IMR-90 (cell line): ENCODE measurements around the gene PLEKHG5. TPM values are rescaled to one million over a fixed set of nuclear protein-coding genes. Genes with fewer than 3 reads are reported as not detected.

Experiments
- ATAC-seq: fragments of 200-7000 bp; cut with Tn5 transposase; 2 replicates; pipeline ENCODE4 v1.9.1; 2020; ENCODE audit warnings: low read depth, mild to moderate bottlenecking, moderate library complexity
- BruUV-seq: library from RNA; stranded (reverse); fragments of 400-500 nt; replicated peaks from 2 replicates; lab custom pipeline; 2021; lab: Mats Ljungman, UMichigan
- CTCF ChIA-PET: fragments of 300-600 bp; formaldehyde crosslinking; extraction: SDS; loops from one replicate; lab custom pipeline; 2021; ENCODE audit warnings: antibody characterized with exemption; lab: Yijun Ruan, JAX
- POLR2A ChIA-PET: fragments of 300-600 bp; sonication (Branson Sonifier 250); formaldehyde crosslinking; loops from one replicate; lab custom pipeline; 2022; ENCODE audit warnings: antibody characterized with exemption; ENCODE audit not compliant: unreplicated experiment; lab: Charles Lee
- DNase-seq: peaks from one replicate; pipeline ENCODE4 v3.0.0; 2013
- H2AFZ ChIP-seq: replicated peaks from 2 replicates; pipeline ENCODE3; 2013; ENCODE audit warnings: low read length, mild to moderate bottlenecking; ENCODE audit not compliant: poor library complexity
- H2AK5ac ChIP-seq: 2 replicates; pipeline ENCODE4 v1.6.1; 2013; ENCODE audit warnings: low read depth, low read length, inconsistent platforms
- H2AK9ac ChIP-seq: replicated peaks from 2 replicates; pipeline ENCODE3; 2013; ENCODE audit warnings: mild to moderate bottlenecking, low read depth, low read length, moderate library complexity; ENCODE audit not compliant: poor library complexity
- H2BK120ac ChIP-seq: 2 replicates; pipeline ENCODE4 v1.6.1; 2013; ENCODE audit warnings: low read depth, low read length, inconsistent platforms
- H2BK15ac ChIP-seq: 3 replicates; pipeline ENCODE4 v1.6.1; 2013; ENCODE audit warnings: low read depth, low read length, inconsistent platforms
- H2BK20ac ChIP-seq: 2 replicates; pipeline ENCODE4 v1.6.1; 2013; ENCODE audit warnings: low read depth, mild to moderate bottlenecking, inconsistent platforms, low read length, moderate library complexity
- H2BK5ac ChIP-seq: 2 replicates; pipeline ENCODE4 v1.6.1; 2013; ENCODE audit warnings: mild to moderate bottlenecking, low read depth, low read length, inconsistent platforms; ENCODE audit not compliant: poor library complexity, severe bottlenecking
- H3K14ac ChIP-seq: replicated peaks from 2 replicates; pipeline ENCODE4 v1.6.1; 2013; ENCODE audit warnings: low read depth, low read length, inconsistent platforms
- H3K18ac ChIP-seq: 2 replicates; pipeline ENCODE4 v1.6.1; 2013; ENCODE audit warnings: low read depth, low read length, control low read depth
- H3K23ac ChIP-seq: 2 replicates; pipeline ENCODE4 v1.6.1; 2013; ENCODE audit warnings: low read depth, low read length, inconsistent platforms
- H3K27ac ChIP-seq: 2 replicates; pipeline ENCODE4 v1.5.1; 2013; ENCODE audit warnings: mild to moderate bottlenecking, control low read depth, low read length; ENCODE audit not compliant: insufficient read depth
- H3K27me3 ChIP-seq: 2 replicates; pipeline ENCODE4 v1.6.1; 2013; ENCODE audit warnings: low read length; ENCODE audit not compliant: control insufficient read depth, insufficient read depth
- H3K36me3 ChIP-seq: 2 replicates; pipeline ENCODE4 v1.6.1; 2013; ENCODE audit warnings: low read length, mixed read lengths; ENCODE audit not compliant: control insufficient read depth, insufficient read depth
- H3K4ac ChIP-seq: 2 replicates; pipeline ENCODE4 v1.6.1; 2013; ENCODE audit warnings: low read depth, low read length, inconsistent platforms
- H3K4me1 ChIP-seq: 2 replicates; pipeline ENCODE4 v1.6.1; 2013; ENCODE audit warnings: low read length, mixed read lengths; ENCODE audit not compliant: control insufficient read depth, insufficient read depth
- H3K4me2 ChIP-seq: 2 replicates; pipeline ENCODE4 v1.6.1; 2013; ENCODE audit warnings: low read depth, mild to moderate bottlenecking, control low read depth, low read length, moderate library complexity
- H3K4me3 ChIP-seq: 2 replicates; pipeline ENCODE4 v1.5.1; 2013; ENCODE audit warnings: low read depth, mild to moderate bottlenecking, control low read depth, low read length, moderate library complexity; ENCODE audit not compliant: insufficient read depth
- H3K56ac ChIP-seq: 2 replicates; pipeline ENCODE4 v1.6.1; 2013; ENCODE audit warnings: low read length, inconsistent platforms; ENCODE audit not compliant: insufficient read depth; ENCODE audit errors: extremely low read depth
- H3K79me1 ChIP-seq, 2 experiments: 2 replicates each; pipeline ENCODE4 v1.6.1; 2013; ENCODE audit warnings: low read length in 2 of 2, inconsistent platforms in 1 of 2, low read depth in 1 of 2
- H3K9ac ChIP-seq: 2 replicates; pipeline ENCODE4 v1.6.1; 2013; ENCODE audit warnings: low read depth, low read length, control low read depth
- H3K9me1 ChIP-seq: 2 replicates; pipeline ENCODE4 v1.6.1; 2013; ENCODE audit warnings: low read length, inconsistent platforms; ENCODE audit not compliant: insufficient read depth
- H3K9me3 ChIP-seq: 2 replicates; pipeline ENCODE4 v1.6.1; 2013; ENCODE audit warnings: low read length; ENCODE audit not compliant: control insufficient read depth, insufficient read depth
- H4K20me1 ChIP-seq: 2 replicates; pipeline ENCODE4 v1.6.1; 2013; ENCODE audit warnings: low read length, inconsistent platforms; ENCODE audit not compliant: insufficient read depth
- H4K5ac ChIP-seq: 2 replicates; pipeline ENCODE4 v1.6.1; 2013; ENCODE audit warnings: mild to moderate bottlenecking, low read depth, low read length, control low read depth
- H4K8ac ChIP-seq, 2 experiments: 2 replicates each; pipeline ENCODE4 v1.6.1; 2013; ENCODE audit warnings: low read depth in 2 of 2, low read length in 2 of 2, control low read depth in 1 of 2, inconsistent platforms in 1 of 2
- H4K91ac ChIP-seq: 2 replicates; pipeline ENCODE4 v1.6.1; 2013; ENCODE audit warnings: low read depth, low read length, inconsistent platforms; ENCODE audit not compliant: insufficient read depth
- BHLHE40 ChIP-seq: fragments of 150-350 bp; IDR thresholded peaks from 2 replicates; pipeline ENCODE4 v1.6.1; 2016; ENCODE audit warnings: mild to moderate bottlenecking, low read depth, low read length
- CEBPB ChIP-seq: IDR thresholded peaks from 2 replicates; pipeline ENCODE4 v1.6.1; 2012; ENCODE audit warnings: low read depth, low read length, improper control_type of control experiment
- CHD1 ChIP-seq: IDR thresholded peaks from 2 replicates; pipeline ENCODE4 v1.6.1; 2012; ENCODE audit warnings: low read depth, low read length, improper control_type of control experiment
- FOS ChIP-seq: fragments of 150-350 bp; IDR thresholded peaks from 2 replicates; pipeline ENCODE4 v1.6.1; 2016; ENCODE audit warnings: low read depth, low read length
- MAZ ChIP-seq: IDR thresholded peaks from 2 replicates; pipeline ENCODE4 v1.6.1; 2012; ENCODE audit warnings: low read depth, mild to moderate bottlenecking, low read length, improper control_type of control experiment, moderate library complexity, borderline replicate concordance
- MXI1 ChIP-seq: IDR thresholded peaks from 2 replicates; pipeline ENCODE4 v1.6.1; 2012; ENCODE audit warnings: low read depth, mild to moderate bottlenecking, low read length, moderate library complexity, borderline replicate concordance
- NFE2L2 ChIP-seq: fragments of 150-350 bp; IDR thresholded peaks from 2 replicates; pipeline ENCODE4 v1.6.1; 2016; ENCODE audit warnings: low read depth, mild to moderate bottlenecking, low read length
- RCOR1 ChIP-seq: IDR thresholded peaks from 2 replicates; pipeline ENCODE4 v1.6.1; 2012; ENCODE audit warnings: mild to moderate bottlenecking, low read length, improper control_type of control experiment; ENCODE audit not compliant: insufficient replicate concordance
- RFX5 ChIP-seq: IDR thresholded peaks from 2 replicates; pipeline ENCODE4 v1.8.0; 2012; ENCODE audit warnings: low read depth, mild to moderate bottlenecking, low read length, moderate library complexity
- SMC3 ChIP-seq: fragments of 150-350 bp; IDR thresholded peaks from 2 replicates; pipeline ENCODE4 v1.6.1; 2016; ENCODE audit warnings: low read depth, mild to moderate bottlenecking, antibody characterized with exemption, low read length, moderate library complexity
- WGBS, 2 experiments: methylation state at CpG; one replicate each; pipeline versions ENCODE4 v1.1.5 to v1.1.7; 2013; ENCODE audit warnings: missing lambda C conversion rate in 2 of 2; ENCODE audit not compliant: insufficient read length in 1 of 2; ENCODE audit errors: extremely low coverage in 2 of 2; 5-methylcytosine and 5-hydroxymethylcytosine counted together
- dilution Hi-C: fragments of 300-500 bp; cut with HindIII; formaldehyde crosslinking; loops from one replicate; pipeline ENCODE4 v1.14.3; 2018; ENCODE audit warnings: low sequenced_read_pairs; ENCODE audit not compliant: unreplicated experiment
- in situ Hi-C: fragments of 300-500 bp; cut with MboI; formaldehyde crosslinking; loops from 3 replicates; pipeline ENCODE4 v1.14.3; 2019; ENCODE audit warnings: low sequenced_read_pairs, inconsistent platforms, mixed read lengths
- intact Hi-C: fragments of 100-400 bp; cut with micrococcal nuclease; formaldehyde crosslinking; loops from 2 replicates; pipeline ENCODE4 v1.10.0; 2022
- polyA plus RNA-seq, 3 experiments: library from polyadenylated mRNA; depleted of rRNA; stranded (reverse); fragments of >200 nt; gene quantifications; 2 replicates each; pipeline ENCODE4 v1.2.3, GENCODE V29; 2012; ENCODE audit warnings: low replicate concordance in 1 of 3
- total RNA-seq: library from RNA; depleted of rRNA; stranded (reverse); fragments of >200 nt; gene quantifications from 2 replicates; pipeline ENCODE4 v1.2.3, GENCODE V29; 2012
- TF ChIP-seq, protein P1 (sequence below): conservative IDR thresholded peaks from 2 replicates; pipeline ENCODE4 v1.5.1; 2012; ENCODE audit warnings: mild to moderate bottlenecking, low read depth, low read length, improper control_type of control experiment

Gene PLEKHG5
- total and polyA plus RNA-seq, 2 of the 4 experiments (the other 2 are of a cell fraction): 4.8 to 11.6 TPM

DNA sequence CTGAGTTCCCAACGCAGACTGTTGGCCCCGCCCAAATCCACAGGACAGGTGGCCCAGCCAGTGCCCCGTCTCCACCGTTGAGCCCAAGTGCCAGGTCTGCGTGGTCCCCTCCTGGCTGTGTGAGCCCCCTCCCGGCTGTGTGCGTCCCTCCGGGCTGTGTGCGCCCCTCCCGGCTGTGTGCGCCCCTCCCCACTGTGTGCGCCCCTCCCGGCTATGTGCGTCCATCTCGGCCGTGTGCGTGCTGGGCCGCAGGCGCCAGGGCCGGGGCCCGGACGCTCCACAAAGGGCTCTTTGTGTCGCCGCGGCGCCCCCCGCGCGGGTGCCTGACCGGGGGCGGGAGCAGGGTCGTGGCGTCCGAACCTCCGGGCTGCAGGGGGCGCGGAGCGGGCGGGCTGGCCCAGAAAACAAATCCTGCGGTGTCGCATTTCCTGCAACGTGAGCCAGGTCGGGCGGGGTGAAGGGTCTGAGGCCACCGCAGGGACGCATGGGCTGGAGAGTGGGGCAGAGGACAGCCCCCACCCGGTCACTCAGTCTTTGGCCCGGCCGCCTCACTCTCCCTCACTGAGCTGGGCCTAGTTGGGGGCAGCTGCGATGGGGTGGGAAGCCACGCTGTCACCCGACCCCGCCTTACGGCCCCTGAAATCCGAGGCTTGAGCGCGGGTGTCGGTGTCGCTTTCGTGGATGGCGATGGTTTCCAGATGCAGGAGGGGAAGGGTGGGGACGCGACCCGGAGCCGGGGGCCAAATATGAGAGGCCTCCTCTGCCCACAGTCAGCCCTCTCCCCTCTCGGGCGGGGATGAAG, 44.2 kb downstream of the PLEKHG5 start (continued):
- TF ChIP-seq MXI1: no peak
- TF ChIP-seq RCOR1: no peak
- TF ChIP-seq, protein P1, sequence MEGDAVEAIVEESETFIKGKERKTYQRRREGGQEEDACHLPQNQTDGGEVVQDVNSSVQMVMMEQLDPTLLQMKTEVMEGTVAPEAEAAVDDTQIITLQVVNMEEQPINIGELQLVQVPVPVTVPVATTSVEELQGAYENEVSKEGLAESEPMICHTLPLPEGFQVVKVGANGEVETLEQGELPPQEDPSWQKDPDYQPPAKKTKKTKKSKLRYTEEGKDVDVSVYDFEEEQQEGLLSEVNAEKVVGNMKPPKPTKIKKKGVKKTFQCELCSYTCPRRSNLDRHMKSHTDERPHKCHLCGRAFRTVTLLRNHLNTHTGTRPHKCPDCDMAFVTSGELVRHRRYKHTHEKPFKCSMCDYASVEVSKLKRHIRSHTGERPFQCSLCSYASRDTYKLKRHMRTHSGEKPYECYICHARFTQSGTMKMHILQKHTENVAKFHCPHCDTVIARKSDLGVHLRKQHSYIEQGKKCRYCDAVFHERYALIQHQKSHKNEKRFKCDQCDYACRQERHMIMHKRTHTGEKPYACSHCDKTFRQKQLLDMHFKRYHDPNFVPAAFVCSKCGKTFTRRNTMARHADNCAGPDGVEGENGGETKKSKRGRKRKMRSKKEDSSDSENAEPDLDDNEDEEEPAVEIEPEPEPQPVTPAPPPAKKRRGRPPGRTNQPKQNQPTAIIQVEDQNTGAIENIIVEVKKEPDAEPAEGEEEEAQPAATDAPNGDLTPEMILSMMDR: no peak

GRCh38 chr1:6446665-6447015, 44.8 kb downstream of the PLEKHG5 start:
- H2AK5ac ChIP-seq: no peak overlapping the region
- H3K9ac ChIP-seq: no peak overlapping the region
- no peak overlapping the region for H3K23ac ChIP-seq
- H3K18ac ChIP-seq: no peak overlapping the region
- in situ Hi-C loops (no loop called here), dilution Hi-C loops (no loop called here), intact Hi-C loops (no loop called here)
- no peak overlapping the region for H4K8ac ChIP-seq
- no peak overlapping the region for H3K4ac ChIP-seq
- no peaks in the 10 kb centered on the region for H4K20me1 ChIP-seq
- WGBS, 2 experiments: 30% methylated on average over 2 of the region's 4 CpGs; no CpG with 5 or more reads in 1 of the 2 experiments
- no peaks in the 10 kb centered on the region; the same call in 1 of the 2 replicates for H3K9me1 ChIP-seq
- no peaks in the 10 kb centered on the region for H3K9me3 ChIP-seq
- H4K5ac ChIP-seq: no peak overlapping the region
- H3K14ac ChIP-seq: no peak overlapping the region
- no peaks in the 10 kb centered on the region for H3K36me3 ChIP-seq
- H2BK120ac ChIP-seq: no peak overlapping the region
- H2BK15ac ChIP-seq: no peak overlapping the region
- no peak overlapping the region for H2BK5ac ChIP-seq
- no peak overlapping the region for H3K4me3 ChIP-seq
- ChIA-PET POLR2A (no interaction called here), CTCF (no interaction called here)
- H3K27me3 ChIP-seq: peaks cover 67% of the 10 kb centered on the region
- no peaks in the 10 kb centered on the region for H3K4me1 ChIP-seq
- ATAC-seq (no peak), DNase-seq (no peak)
- no peak overlapping the region for H2AFZ ChIP-seq
- no peak overlapping the region for H2BK20ac ChIP-seq
- no peak overlapping the region for H3K4me2 ChIP-seq
- H3K27ac ChIP-seq: no peak overlapping the region
- BruUV-seq: no TSS peak
- H4K91ac ChIP-seq: no peak overlapping the region
- H3K56ac ChIP-seq: no peak overlapping the region
- no peaks in the 10 kb centered on the region for H3K79me1 ChIP-seq
- no peak overlapping the region for H2AK9ac ChIP-seq
- TF ChIP-seq MAZ (no peak), BHLHE40 (no peak), MXI1 (no peak), FOS (no peak), CHD1 (no peak), RCOR1 (no peak), SMC3 (no peak), RFX5 (no peak), CEBPB (no peak), NFE2L2 (no peak)
- TF ChIP-seq, protein P1: no peak
